Measurements from ENCODE around the gene LYL1. TPM values are rescaled to one million over a fixed set of nuclear protein-coding genes. Genes with fewer than 3 reads are reported as not detected.

LYL1 gene
- total and polyA plus RNA-seq, 2 of the 13 experiments (the other 11 are each of a cell fraction or from before 2014, with no cell fraction given) = 0.75 to 0.92 TPM

- TF ChIP-seq ZNF577 (CRISPR knock-in tag; IDR thresholded peaks at IDR 0.05; ENCODE audit: borderline replicate concordance, low read depth) (no peak), KLF9 (CRISPR knock-in tag; IDR thresholded peaks at IDR 0.05; ENCODE audit: low read depth) (no peak), BATF2 (CRISPR knock-in tag; IDR thresholded peaks at IDR 0.05) (no peak), HNRNPLL (IDR thresholded peaks at IDR 0.05; ENCODE audit: low read depth, low read length, poor library complexity, severe bottlenecking) (peak; percentile 49), ESRRA (CRISPR knock-in tag; IDR thresholded peaks at IDR 0.05; ENCODE audit: low read depth) (no peak), KMT2B (CRISPR knock-in tag; IDR thresholded peaks at IDR 0.05) (peak; percentile 59; the same call in 1 of the 2 replicates), ZBTB42 (CRISPR knock-in tag; IDR thresholded peaks at IDR 0.05) (peak; percentile 83; the same call in 1 of the 2 replicates), ZFAT (CRISPR knock-in tag; conservative IDR thresholded peaks at IDR 0.05) (no peak), SATB2 (CRISPR knock-in tag; IDR thresholded peaks at IDR 0.05) (no peak), AHDC1 (CRISPR knock-in tag; IDR thresholded peaks at IDR 0.05; ENCODE audit: borderline replicate concordance) (peak; percentile 66; the same call in 1 of the 2 replicates), ZNF510 (CRISPR knock-in tag; IDR thresholded peaks at IDR 0.05; ENCODE audit: low read depth) (no peak), KAT7 (CRISPR knock-in tag; IDR thresholded peaks at IDR 0.05; ENCODE audit: borderline replicate concordance) (no peak), AKNA (CRISPR knock-in tag; IDR thresholded peaks at IDR 0.05; ENCODE audit: borderline replicate concordance) (no peak)
- TF ChIP-seq, protein P1, sequence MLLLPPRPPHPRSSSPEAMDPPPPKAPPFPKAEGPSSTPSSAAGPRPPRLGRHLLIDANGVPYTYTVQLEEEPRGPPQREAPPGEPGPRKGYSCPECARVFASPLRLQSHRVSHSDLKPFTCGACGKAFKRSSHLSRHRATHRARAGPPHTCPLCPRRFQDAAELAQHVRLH (CRISPR knock-in tag; IDR thresholded peaks at IDR 0.05; ENCODE audit: borderline replicate concordance, low read depth) = peak; percentile 95; the same call in 1 of the 2 replicates
- TF ChIP-seq, protein P2, sequence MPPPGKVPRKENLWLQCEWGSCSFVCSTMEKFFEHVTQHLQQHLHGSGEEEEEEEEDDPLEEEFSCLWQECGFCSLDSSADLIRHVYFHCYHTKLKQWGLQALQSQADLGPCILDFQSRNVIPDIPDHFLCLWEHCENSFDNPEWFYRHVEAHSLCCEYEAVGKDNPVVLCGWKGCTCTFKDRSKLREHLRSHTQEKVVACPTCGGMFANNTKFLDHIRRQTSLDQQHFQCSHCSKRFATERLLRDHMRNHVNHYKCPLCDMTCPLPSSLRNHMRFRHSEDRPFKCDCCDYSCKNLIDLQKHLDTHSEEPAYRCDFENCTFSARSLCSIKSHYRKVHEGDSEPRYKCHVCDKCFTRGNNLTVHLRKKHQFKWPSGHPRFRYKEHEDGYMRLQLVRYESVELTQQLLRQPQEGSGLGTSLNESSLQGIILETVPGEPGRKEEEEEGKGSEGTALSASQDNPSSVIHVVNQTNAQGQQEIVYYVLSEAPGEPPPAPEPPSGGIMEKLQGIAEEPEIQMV (CRISPR knock-in tag; IDR thresholded peaks at IDR 0.05; ENCODE audit: low read depth) = peak; percentile 54; the same call in 1 of the 2 replicates
Measured at GRCh38 chr19:13150187-13150930, 47.7 kb upstream of the LYL1 start, which contains the start of the genes IER2 and STX10 (continued).
